HG03439 (cell line): ENCODE data around the gene CNOT6L.
"Not testable (repeated sequence)": the region's sequence is repeated elsewhere in the genome, so short reads cannot be mapped to it uniquely, and the experiment has no call there.

Experiments used
- ATAC-seq: cut with Tn5 transposase; IDR thresholded peaks from one replicate; pipeline ENCODE4 v1.9.1; 2021; ENCODE audit warnings: mild to moderate bottlenecking, moderate library complexity; ENCODE audit not compliant: unreplicated experiment

Gene CNOT6L

GRCh38 chr4:77783895-77784294 is 35.3 kb downstream of the CNOT6L start:
- ATAC-seq = no peak

GRCh38 chr4:77782102-77782835 is 36.9 kb downstream of the CNOT6L start:
- ATAC-seq = no peak

DNA sequence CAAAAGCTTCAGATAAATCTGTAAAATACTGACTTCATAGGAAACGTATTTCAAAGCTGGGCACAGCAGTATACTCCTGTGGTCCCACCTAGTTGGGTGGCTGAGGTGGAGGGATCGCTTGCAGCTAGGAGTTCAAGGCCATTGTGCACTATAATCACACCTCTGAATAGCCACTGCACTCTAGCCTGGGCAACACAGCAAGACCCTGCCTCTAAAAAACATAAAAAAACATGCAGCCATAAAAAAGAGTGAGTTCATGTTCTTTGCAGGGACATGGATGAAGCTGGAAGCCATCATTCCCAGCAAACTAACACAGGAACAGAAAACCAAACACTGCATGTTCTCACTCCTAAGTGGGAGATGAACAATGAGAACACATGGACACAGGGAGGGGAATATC is 38.4 kb downstream of the CNOT6L start:
- not testable (repeated sequence) for ATAC-seq

- no peak for ATAC-seq
These were observed 41.9 kb downstream of the CNOT6L start for GRCh38 chr4:77777135-77777807.

- ATAC-seq = no peak
These were observed 42.7 kb downstream of the CNOT6L start for GRCh38 chr4:77776182-77777134.

- no peak for ATAC-seq
These were observed 46.1 kb downstream of the CNOT6L start for GRCh38 chr4:77773101-77773500.

GRCh38 chr4:77771566-77771965 is 47.6 kb downstream of the CNOT6L start:
- ATAC-seq = no peak

DNA sequence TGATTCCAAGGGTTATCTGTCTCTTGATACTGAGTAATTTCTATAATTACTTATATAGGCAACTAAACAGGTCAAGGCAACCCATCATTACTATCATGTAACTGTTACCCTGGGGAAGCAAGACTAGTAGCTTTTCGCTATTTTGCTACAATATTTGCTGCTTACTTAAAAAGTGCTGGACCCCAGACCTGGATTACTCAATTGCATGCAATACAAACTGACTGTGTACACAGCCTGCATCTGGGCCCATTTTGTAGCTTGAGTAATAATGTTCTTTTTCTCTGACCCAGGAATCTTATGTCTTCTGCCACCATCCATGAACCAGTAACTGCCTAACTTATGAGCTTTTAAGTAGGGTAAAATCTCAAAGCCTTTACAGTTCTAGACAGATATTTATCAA is 53.4 kb downstream of the CNOT6L start:
- ATAC-seq = no peak

DNA sequence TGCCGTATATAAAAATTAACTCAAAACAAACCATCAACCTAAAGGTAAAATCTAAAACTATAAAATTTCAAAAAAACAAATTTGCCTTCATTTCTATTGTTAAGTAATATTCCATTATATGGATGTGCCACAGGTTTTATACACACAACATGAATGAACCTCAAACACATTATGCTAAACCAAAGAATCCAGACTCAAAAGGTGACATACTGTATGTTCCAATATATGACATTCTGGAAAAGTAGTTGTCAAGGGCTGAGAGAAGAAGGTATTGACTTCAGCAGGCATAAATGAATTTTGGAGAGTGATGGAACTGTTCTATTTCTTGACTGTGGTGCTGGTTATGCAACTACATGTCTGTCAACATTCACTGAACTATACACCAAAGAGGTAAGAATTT is 56.6 kb downstream of the CNOT6L start:
- no peak for ATAC-seq

- ATAC-seq = no peak
These were observed 57.6 kb downstream of the CNOT6L start for GRCh38 chr4:77761595-77761994.

DNA sequence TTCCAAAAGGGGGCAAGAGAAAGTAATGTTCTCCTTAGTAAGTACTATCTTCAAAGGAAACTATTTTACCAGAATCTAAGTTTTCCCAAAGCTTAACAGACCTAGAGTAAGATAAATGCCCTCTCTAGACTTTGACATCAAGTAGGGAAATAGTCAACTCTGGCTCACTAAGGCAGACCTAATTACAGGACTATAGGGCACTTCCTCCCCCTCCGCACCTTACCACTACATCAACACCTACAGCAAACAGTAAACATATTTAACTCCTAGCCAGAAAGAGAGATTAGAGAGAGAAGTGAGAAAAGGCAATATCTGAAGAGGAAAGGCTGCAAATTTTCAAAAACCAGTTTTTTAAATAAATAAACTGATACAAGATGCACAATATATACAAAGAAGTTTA is 60.4 kb downstream of the CNOT6L start:
- no peak for ATAC-seq

DNA sequence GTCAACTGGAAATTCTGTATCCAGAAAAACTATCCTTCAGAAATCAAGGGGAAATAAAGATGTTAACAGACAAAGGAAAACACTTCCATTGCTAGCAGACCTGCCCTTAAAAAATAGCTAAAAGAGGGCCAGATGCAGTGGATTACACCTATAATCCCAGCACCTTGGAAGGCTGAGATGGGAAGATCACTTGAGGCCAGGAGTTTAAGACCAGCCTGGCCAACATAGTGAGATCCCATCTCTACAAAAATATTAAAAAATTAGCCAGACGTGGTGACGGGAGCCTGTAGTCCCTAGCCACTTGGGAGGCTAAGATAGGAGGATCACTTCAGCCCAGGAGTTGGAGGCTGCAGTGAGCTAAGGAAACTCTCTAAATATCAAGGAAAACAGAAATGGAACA is 67.4 kb downstream of the CNOT6L start:
- ATAC-seq = no peak

DNA sequence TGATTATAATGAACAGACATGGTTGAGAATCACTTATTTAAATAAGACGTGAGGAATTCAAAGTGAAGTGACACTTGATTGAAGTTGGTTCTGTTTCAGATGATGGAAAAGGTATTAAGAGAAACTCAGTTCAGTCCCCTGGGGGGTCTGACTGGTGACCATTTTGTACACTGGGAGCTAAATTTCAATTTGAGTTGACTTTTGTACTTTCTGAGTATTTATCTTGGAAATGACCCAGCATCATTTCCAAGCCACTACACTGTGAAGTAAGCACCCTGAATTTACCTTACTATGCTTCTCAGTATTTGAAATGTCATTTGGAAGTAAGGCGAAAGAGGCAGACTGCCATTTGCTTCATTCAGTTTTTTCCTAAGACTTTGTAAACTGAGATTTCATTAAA is 73.4 kb downstream of the CNOT6L start:
- no peak for ATAC-seq

DNA sequence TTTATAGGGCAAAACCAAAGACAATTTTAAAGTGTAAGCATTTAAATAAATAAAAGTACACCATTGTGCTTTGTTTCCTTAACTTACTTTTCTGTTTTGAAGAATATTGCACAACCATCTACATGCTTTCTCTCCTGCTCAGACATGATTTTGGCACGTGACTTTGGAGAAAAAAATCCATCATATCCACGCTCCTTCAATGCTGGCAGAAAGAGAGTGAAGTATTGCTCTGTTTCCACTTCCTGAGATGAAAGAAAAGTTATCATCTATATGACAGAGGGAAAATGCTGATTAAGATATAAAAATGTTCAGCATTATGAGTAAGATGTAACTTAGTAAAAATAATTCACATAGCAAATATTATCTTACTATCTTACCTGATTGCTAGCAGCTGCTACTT is 77.1 kb downstream of the CNOT6L start:
- no peak for ATAC-seq

GRCh38 chr4:77740480-77740879 is 78.7 kb downstream of the CNOT6L start:
- ATAC-seq = no peak

DNA sequence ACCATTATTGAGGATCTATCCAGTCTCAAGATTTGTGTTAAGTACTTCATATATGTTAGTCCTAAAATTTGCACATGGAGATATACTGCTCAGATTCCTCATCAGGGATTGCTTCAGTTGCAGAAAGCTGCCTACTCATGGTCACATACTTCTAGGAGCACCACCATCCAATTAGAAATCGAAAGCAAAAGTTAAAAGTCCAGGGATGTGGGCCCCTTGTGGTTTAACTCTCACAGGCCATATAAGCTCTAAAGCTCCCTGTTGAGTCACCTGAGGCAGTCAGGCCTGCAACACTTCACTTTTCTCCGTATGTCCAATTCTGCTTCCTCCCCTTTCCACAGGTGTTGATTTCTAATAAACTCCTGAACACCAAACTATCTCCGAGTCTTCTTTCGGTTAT is 84.2 kb downstream of the CNOT6L start:
- ATAC-seq = peak; percentile 91

- no peak for ATAC-seq
These were observed 87.5 kb downstream of the CNOT6L start for GRCh38 chr4:77731656-77732055.

DNA sequence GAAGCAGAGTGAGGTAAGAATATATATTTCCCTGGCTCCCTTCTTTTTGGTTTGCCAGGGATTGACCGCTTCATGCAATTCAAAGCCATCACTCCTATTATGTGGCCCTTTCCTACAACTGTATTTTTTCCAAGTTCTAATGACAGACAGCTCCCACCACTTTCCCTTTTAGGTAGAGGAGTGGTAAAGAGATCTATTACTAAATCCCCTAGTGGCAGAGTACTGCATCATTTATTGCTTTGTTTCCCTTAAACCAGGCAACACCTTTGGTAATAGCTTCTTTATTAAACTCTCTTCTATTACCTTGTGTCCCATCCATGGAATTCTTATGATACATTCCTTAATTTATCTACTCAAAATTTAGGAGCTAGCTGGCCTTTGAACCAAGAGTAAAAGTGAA is 90.7 kb downstream of the CNOT6L start:
- no peak for ATAC-seq

GRCh38 chr4:77721073-77721472 is 98.1 kb downstream of the CNOT6L start:
- ATAC-seq = no peak

DNA sequence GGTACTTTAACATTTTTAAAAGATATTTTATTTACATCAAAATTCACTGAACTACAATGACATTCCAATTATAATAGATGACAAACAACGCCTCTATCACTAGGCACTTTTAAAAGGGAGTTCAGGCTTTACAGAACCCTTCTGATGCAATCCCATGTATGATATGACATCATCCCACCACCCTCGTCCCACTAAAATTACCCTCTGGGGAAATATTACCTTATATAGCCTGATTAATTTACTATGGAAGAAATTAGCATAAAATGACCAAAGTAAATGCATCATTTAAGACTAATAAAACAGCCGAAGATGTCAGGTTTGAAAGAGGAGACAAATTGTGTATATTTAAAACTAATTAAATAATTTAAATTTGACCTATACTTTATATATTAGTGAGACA is 100.7 kb downstream of the CNOT6L start:
- ATAC-seq = not testable (repeated sequence)
